Common myeloid progenitor, CD34-positive (primary cell): ENCODE results near the gene GSDME.

Source experiments
- CTCF ChIA-PET: fragments of 350-600 bp; sonication (Branson Sonifier 250); formaldehyde crosslinking; loops from one replicate; lab custom pipeline; 2021; ENCODE audit warnings: antibody characterized with exemption; lab: Charles Lee
- POLR2A ChIA-PET: fragments of 350-600 bp; sonication (Branson Sonifier 250); formaldehyde crosslinking; loops from one replicate; lab custom pipeline; 2021; ENCODE audit warnings: antibody characterized with exemption; lab: Charles Lee
- DNase-seq, 3 donors: peaks; one replicate each; pipeline versions ENCODE4 v3.0.0 to v3.0.0-alpha.2; 2013
- H3K27ac ChIP-seq, 2 experiments: 1 replicate in 1 of 2; 2 replicates in 1 of 2; pipeline ENCODE4 v1.7.0; 2013; ENCODE audit warnings: inconsistent platforms in 2 of 2, low read length in 2 of 2, mild to moderate bottlenecking in 2 of 2, low read depth in 1 of 2, moderate library complexity in 1 of 2; ENCODE audit not compliant: severe bottlenecking in 2 of 2, insufficient read depth in 1 of 2, poor library complexity in 1 of 2
- H3K27me3 ChIP-seq, 5 experiments: replicated peaks in 2 of 5; 1 replicate in 3 of 5; 2 replicates in 2 of 5; pipeline versions ENCODE4 v1.6.1 to v1.7.0; 2013; ENCODE audit warnings: low read length in 4 of 5, mild to moderate bottlenecking in 2 of 5, moderate library complexity in 2 of 5, inconsistent platforms in 1 of 5; ENCODE audit not compliant: insufficient read depth in 5 of 5, control insufficient read depth in 4 of 5
- H3K36me3 ChIP-seq, 4 experiments: 1 replicate in 2 of 4; 2 replicates in 2 of 4; pipeline versions ENCODE4 v1.6.1 to v1.7.0; 2013; ENCODE audit warnings: low read length in 3 of 4, control low read depth in 1 of 4, mild to moderate bottlenecking in 1 of 4; ENCODE audit not compliant: control insufficient read depth in 4 of 4, insufficient read depth in 4 of 4
- H3K4me1 ChIP-seq, 4 experiments: 1 replicate in 3 of 4; 2 replicates in 1 of 4; pipeline versions ENCODE4 v1.6.1 to v1.7.1; 2013; ENCODE audit warnings: low read length in 3 of 4, mild to moderate bottlenecking in 3 of 4, control low read depth in 1 of 4, inconsistent platforms in 1 of 4, moderate library complexity in 1 of 4; ENCODE audit not compliant: control insufficient read depth in 4 of 4, insufficient read depth in 4 of 4; ENCODE audit errors: control extremely low read depth in 1 of 4
- H3K4me3 ChIP-seq, 7 experiments: 1 replicate in 4 of 7; 2 replicates in 3 of 7; pipeline versions ENCODE4 v1.5.1 to v1.7.0; 2013; ENCODE audit warnings: mild to moderate bottlenecking in 7 of 7, low read length in 6 of 7, moderate library complexity in 6 of 7, inconsistent platforms in 2 of 7, low read depth in 2 of 7, control low read depth in 1 of 7; ENCODE audit not compliant: insufficient read depth in 4 of 7, control insufficient read depth in 1 of 7; ENCODE audit errors: extremely low read depth in 1 of 7
- H3K9me3 ChIP-seq, 5 experiments: 1 replicate in 4 of 5; 2 replicates in 1 of 5; pipeline versions ENCODE4 v1.6.1 to v1.7.1; 2013; ENCODE audit warnings: low read length in 4 of 5, mild to moderate bottlenecking in 2 of 5, inconsistent platforms in 1 of 5, low read depth in 1 of 5, moderate library complexity in 1 of 5; ENCODE audit not compliant: control insufficient read depth in 4 of 5, insufficient read depth in 2 of 5; ENCODE audit errors: control extremely low read depth in 1 of 5
- WGBS: methylation state at CpG from one replicate; pipeline ENCODE4 v1.1.5; 2013; ENCODE audit not compliant: insufficient coverage; 5-methylcytosine and 5-hydroxymethylcytosine counted together

GSDME gene

DNA sequence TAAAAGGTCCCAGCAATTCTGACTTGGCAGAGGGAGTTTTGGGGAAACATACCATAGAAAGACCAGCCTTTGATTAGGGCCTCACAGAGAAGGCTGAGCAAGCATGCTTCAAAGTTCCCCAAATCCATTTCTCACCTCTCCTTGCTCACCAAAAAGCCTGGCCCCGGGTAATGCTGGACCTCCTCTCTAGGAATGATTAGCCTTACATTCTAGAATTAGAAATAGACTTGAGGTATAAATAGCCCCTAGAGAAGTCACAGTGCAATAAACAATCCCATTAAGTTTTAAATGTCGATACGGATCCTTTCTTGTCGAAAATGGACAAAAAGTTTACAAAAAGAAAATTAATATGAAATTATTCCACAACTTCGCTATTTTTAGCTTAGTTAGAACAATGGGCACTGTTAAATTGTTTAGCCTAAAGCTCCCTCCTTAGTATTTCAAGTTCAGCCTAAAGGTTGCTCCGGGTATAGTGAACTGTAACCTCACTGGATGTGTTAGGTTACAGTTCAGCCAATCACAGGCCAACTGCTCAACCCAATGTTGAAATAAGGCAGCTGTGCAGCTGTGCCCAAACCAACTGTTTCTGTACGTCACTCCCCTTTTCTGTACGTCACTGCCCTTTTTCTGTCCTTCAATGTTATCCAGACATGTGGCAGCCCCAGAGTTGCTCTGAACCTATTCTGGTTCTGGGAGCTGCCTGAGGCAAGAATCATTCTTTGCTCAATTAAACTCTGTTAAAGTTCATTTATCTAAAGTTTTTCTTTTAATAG is 7.9 kb upstream of the GSDME start:
- Histone ChIP-seq H3K27ac (no peak overlapping the region), H3K27me3 (peaks cover 0 to 9% (median 0%) of the 10 kb centered on the region in 5 experiments), H3K4me1 (peaks cover 0 to 8% (median 0%) of the 10 kb centered on the region in 4 experiments), H3K9me3 (no peaks in the 10 kb centered on the region), H3K4me3 (no peak overlapping the region), H3K36me3 (no peaks in the 10 kb centered on the region)
- ChIA-PET CTCF (interaction anchor here (0.9 to 1.5 kb wide), 3 partner anchors 15 to 329 kb away, joined by 3 read pairs; no protein-coding TSS in a partner anchor), POLR2A (no interaction called here)
- no peak for DNase-seq
- 88% methylated on average over 5 of the region's 8 CpGs for WGBS

DNA sequence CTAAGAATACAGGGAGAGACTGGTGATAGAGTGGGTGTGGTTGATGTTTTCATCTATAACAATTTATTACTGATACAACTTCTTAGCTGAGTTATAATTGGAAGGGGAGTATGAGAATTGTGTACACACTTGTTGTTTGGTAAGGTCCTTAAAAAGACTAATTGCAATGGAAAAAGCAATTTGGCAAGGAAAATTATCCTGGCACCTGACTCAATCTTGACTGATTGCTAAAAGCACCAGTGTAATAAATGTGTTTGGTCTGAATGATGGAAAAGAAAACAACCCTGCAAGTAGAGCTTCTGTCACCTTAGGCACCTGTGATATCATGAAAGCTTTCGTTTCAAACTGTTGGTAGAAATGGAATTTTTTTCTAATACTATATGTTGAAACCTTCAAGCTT is 6.7 kb upstream of the GSDME start:
- POLR2A ChIA-PET = no interaction called here

DNA sequence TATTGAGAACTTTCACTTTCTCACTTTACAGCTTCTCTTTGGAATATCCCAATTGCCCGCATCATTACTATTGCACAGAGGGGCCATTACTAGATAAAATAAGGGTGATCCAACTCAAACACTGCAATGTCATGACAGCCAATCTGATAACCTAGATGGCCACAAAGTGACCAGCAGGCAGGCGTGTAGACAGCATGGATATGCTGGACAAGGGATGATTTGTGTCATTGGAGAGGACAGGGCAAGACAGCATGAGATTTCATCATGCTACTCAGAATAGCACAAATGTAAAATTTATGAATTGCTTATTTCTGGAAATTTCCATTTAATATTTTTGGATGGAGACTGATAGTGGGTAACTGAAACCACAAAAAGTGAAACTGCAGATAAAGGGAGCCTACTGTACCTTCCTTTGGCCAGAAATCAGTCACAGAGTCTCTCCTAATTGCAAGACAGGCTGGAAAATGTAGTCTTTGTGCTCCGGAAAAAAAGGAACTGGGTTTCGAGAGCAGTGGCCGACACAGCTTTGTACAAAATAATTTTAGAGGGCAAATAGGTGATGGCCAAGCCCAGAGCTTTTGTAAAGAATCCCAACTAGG is 6.1 kb upstream of the GSDME start:
- Histone ChIP-seq H3K27me3 (peaks cover 0 to 24% (median 10%) of the 10 kb centered on the region in 5 experiments), H3K9me3 (no peaks in the 10 kb centered on the region), H3K4me1 (no peaks in the 10 kb centered on the region), H3K27ac (no peak overlapping the region), H3K36me3 (no peaks in the 10 kb centered on the region), H3K4me3 (no peak overlapping the region)
- DNase-seq = no peak
- POLR2A ChIA-PET = no interaction called here
- CTCF ChIA-PET = interaction anchor here (1.1 kb wide), 1 partner anchor 336 kb away, joined by 3 read pairs; no protein-coding TSS in a partner anchor
- 90% methylated on average over 4 of the region's 5 CpGs for WGBS

More for the DNA sequence above, 6.7 kb upstream of the GSDME start:
- no peak for DNase-seq
- CTCF ChIA-PET = interaction anchor here (0.9 to 1.5 kb wide), 3 partner anchors 25 to 335 kb away, joined by 3 read pairs; no protein-coding TSS in a partner anchor
- H3K27me3 ChIP-seq = peaks cover 0 to 18% (median 4%) of the 10 kb centered on the region in 5 experiments
- H3K27ac ChIP-seq = no peak overlapping the region
- no CpG with 5 or more reads among the region's 1 CpG for WGBS
- H3K36me3 ChIP-seq = no peaks in the 10 kb centered on the region
- no peaks in the 10 kb centered on the region for H3K9me3 ChIP-seq
- peaks cover 0 to 3% (median 0%) of the 10 kb centered on the region in 4 experiments for H3K4me1 ChIP-seq
- H3K4me3 ChIP-seq = no peak overlapping the region

DNA sequence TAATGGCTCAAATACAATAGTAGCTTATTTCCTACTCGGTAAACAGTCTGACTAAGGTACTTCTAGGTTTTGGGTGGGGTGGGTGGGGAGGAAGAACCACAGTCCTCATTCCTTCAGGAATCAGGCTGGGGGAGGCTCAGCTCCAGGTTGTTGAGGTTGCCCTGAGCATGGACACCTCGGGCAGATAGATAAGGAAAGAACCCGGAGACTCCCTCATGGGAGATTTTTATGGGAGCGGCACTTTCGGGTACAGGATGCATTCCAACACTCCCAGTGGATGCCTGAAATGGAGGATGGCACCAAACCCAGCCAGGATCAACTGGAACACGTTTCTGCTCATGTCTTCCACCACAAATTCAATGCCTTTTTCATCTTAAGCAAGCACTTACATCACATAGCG is 5.5 kb upstream of the GSDME start:
- peaks cover 0 to 3% (median 2%) of the 10 kb centered on the region in 4 experiments for H3K4me1 ChIP-seq
- no peaks in the 10 kb centered on the region for H3K36me3 ChIP-seq
- H3K27ac ChIP-seq = no peak overlapping the region
- DNase-seq = no peak
- WGBS = 82% methylated on average over 3 of the region's 7 CpGs
- CTCF ChIA-PET = no interaction called here
- POLR2A ChIA-PET = no interaction called here
- peaks cover 0 to 31% (median 16%) of the 10 kb centered on the region in 5 experiments for H3K27me3 ChIP-seq
- no peaks in the 10 kb centered on the region for H3K9me3 ChIP-seq
- no peak overlapping the region for H3K4me3 ChIP-seq

DNA sequence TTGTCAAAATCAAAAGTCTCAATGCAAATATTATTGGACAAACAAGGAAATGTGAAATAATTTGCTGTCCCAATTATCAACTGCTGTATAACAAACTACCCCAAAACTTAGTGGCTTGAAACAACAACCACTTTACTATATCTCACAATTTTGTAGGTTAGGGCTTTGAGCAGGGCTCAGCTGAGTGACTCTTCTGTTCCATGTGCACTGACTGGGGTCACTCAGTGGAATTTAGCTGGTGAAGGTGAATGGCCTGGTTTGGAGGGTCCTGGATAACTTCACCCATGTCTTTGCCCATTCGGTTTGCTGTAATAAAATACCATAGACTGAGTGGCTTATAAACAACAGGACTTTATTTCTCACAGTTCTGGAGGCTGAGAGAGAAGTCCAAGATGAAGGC is 3.7 kb upstream of the GSDME start:
- H3K27me3 ChIP-seq = peaks cover 0 to 46% (median 20%) of the 10 kb centered on the region in 5 experiments
- no peaks in the 10 kb centered on the region for H3K36me3 ChIP-seq
- ChIA-PET POLR2A (no interaction called here), CTCF (interaction anchor here (0.9 to 1.2 kb wide), 4 partner anchors 9 to 14 kb away, joined by 3 read pairs; no protein-coding TSS in a partner anchor)
- no peak for DNase-seq
- no peak overlapping the region for H3K27ac ChIP-seq
- no peak overlapping the region for H3K4me3 ChIP-seq
- H3K4me1 ChIP-seq = peaks cover 0 to 19% (median 13%) of the 10 kb centered on the region in 4 experiments
- no CpG with 5 or more reads among the region's 1 CpG for WGBS
- no peaks in the 10 kb centered on the region for H3K9me3 ChIP-seq

DNA sequence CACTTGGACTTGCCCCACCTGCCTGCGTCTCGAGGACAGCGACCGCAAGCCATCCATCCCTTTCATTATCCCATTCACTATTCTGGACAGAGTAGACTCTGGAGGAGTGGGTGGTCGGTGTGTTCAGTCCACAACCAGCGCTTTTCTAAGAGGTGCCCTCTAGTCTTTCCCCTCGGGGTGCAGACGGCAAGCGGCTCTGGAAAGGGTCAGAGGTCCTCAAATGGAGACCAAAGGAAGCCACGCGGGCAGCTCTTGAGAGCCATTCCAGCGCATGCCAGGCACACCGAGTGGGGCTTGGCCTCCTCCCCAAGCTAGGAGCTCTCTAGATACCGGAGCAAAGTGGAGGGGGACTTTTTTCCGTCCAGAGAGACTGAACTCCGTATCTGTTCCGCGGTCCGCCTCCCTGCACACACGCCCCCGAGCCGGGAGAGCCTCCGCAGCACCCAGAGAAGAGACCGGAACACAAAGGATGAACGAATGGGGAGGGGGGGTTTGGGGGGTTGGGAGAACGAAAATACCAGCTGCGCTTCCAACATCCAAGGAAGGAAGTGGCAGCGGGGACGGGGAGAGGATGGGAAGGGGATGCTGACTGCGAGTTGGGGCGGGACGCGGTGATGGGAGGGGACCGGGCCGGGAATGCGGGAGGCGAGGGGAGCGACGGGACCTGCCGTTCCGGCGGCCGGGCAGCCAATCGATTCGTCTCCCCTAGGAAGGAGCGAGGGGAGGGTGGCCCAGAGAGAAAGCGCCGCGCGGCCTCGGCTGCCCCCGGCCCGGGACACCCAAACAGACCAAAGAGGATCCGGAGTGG is 515 bp downstream of the GSDME start:
- Histone ChIP-seq H3K36me3 (no peaks in the 10 kb centered on the region), H3K4me3 (peak overlapping the region; percentile 38 to 76 (median 67)), H3K9me3 (no peaks in the 10 kb centered on the region), H3K27me3 (peaks cover 0 to 66% (median 31%) of the 10 kb centered on the region in 5 experiments), H3K27ac (no peak overlapping the region), H3K4me1 (peaks cover 0 to 19% (median 13%) of the 10 kb centered on the region in 4 experiments)
- POLR2A ChIA-PET = no interaction called here
- 2% methylated on average over 45 of the region's 54 CpGs for WGBS
- peak in 2 of 3 donors; percentile 27 to 48 for DNase-seq
- CTCF ChIA-PET = interaction anchor here (1.3 kb wide), 1 partner anchor 55 kb away, joined by 4 read pairs; no protein-coding TSS in a partner anchor
